HG03095 (cell line): ENCODE data around the gene ST3GAL3.

ENCODE experiments used
- ATAC-seq: cut with Tn5 transposase; IDR thresholded peaks from one replicate; pipeline ENCODE4 v1.9.1; 2021; ENCODE audit warnings: moderate library complexity; ENCODE audit not compliant: unreplicated experiment

The ST3GAL3 gene

DNA sequence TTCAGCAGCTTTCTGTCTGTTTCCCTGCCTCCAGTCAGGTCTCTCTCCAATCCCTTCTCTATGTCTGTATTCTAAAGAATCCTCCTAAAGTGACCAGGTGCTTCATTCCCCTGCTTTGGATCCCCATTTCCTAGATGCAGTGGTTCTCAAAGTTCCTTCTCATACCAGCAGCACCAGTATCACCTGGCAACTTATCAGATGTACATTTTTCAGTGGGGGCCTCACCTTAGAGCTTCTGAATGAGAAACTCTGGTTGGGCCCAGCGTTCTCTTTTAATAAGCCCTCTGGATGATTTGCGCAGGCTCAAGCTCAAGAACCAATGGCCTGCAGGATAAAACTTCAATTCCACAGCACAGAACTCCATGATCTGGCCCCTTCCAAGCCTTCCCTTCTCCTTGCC lies 200.9 kb downstream of the ST3GAL3 start:
- no peak for ATAC-seq

DNA sequence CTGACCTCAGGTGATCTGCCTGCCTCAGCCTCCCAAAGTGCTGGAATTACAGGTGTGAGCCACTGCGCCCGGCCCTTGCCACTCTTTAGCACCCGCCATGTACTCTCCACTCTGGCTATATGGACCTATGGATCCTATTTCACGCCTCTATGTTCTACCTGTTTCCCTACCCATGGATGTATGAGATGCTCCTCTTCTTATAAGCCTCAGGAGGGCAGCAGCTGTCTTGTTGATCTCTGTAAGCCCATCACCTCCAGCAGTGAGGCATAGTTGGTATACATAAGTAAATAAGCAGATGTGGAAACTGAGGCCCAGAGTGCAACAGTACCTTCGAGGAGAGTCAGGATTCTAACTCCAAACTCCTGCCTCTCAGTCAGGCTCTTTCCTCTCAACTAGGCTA lies 201.5 kb downstream of the ST3GAL3 start:
- no peak for ATAC-seq

DNA sequence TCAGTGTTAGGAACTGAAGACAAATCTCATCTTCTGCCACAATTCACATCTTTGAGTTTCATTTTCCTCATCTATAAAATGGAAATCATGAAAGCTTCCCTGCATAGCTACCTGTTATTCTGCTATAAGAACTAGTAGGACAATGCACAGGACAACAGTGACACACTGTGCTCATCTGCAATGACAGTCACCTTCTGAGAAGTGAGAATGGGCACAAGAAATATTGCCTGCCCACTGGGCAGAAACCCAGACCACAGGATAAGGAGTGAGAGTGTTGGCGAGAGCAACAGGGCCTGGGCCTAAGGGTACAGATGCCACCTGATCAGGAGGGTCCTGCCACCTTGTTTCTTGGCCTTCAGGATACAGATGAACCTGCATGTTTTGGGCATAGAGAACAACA lies 203.0 kb downstream of the ST3GAL3 start:
- no peak for ATAC-seq

DNA sequence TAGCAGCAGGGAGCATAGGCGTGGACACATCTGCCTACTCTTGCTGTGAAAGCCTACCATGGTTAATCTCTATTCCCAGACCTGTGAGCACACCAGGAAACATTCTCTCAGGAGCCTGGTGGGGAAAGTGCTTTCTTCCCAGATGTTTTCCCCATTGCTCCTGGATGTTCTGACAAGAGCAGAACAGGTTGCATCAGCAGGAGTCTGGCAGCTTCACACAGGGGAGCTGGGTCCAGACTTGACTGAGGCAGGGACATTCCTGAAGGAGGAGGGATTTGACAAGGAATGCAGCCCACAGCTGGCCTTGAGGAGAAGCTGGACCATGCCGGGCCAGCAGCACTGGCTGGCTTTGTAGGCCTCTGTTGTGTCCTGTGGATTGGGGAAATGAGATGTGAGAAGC lies 205.3 kb downstream of the ST3GAL3 start:
- ATAC-seq: no peak

DNA sequence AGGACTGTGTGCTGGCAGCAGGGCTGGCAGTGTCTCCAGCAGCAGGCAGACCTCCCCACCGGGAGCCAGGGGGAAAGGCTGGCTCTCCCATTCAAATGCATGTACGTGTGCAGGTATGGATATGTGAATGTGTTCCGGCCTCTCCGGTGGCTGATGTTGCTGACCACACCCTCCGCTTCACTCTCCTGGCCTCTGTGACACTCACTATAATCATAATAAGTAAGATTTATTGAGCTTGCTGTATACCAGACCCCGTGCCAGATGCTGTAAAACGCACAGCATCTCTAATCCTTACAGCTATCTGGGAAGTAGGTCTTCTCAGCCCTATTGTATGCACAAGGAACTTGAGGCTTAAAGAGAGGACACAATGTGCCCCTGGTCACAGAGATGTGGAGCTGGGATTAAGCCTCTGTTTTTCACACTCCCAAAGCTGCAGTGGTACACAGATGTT lies 205.7 kb downstream of the ST3GAL3 start:
- no peak for ATAC-seq

DNA sequence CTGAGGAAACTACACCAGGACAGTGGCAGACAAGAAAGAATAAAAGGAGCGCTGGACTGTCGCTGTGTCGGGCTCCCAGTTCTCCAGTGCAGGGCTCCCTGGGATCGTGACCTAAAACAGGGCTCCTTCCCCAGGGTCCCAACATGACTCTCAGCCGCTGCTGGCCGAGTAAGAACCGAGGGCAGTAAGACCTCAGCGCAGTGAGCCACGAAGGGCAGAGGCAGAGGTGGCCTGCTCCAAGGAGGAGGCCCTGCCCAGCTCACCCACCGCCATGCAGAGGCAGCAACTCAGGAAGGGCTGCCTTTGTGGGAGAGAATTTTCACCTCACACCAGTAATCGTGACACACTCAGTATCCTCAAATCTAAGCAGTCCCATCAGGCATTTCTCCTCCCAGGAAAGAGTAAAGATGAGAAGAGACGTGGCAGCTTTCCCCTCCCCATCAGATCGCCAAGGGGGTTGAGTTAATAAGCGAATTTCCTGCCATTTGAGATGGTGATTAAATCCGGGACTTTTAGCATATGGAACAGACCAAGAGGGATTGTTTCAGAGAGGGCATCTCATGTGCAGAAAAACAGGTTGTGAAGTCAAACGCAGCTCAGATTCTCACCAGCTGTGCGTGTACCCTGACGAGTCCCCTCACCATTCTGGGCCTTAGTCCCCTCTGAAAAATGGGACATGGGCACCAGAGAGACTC lies 206.5 kb downstream of the ST3GAL3 start:
- ATAC-seq: no peak

DNA sequence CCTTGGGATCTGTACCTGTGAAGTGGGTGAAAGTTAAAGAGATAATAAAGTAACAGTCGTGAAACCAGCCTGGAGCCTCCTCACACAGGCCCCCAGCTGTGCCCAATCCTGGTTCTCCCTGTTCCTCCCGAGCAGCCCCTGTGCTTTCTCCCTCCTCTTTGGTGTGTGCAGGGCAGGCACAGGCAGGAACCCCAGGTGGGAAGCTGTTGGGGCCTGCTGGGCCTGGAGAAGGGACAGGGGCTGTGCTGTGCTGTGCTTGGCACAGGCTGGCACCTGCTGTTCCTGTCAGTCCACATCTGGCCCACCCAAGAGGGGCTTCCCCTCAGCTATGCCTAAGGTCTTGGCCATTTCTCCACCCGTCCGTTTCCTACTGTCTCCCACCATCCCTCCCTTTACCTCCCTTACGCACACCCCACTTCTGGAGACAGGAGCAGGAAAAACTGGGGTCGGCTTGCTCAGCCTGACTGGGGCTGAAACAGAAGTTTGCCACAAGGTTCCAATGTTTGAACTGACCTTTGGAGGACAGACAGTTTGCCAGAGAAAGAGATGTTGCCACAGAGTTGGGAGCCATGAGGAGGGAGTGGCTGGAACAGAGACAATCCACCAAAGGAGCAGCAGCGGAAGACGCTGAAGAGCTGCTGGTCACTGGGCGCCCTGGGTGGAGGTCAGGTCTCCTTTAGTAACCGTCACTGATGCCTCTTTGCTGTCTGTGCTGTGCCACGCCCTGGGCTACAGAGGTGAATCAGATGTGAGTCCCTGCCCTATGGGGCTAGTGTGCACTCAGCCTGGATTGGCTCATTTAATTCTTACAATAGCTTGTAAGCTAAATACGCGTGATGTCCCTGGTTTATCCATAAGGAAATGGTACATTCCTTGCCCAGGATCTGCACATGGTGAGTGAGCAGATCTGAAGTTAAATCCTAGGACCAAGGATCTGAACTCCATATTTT lies 207.5 kb downstream of the ST3GAL3 start:
- no peak for ATAC-seq

DNA sequence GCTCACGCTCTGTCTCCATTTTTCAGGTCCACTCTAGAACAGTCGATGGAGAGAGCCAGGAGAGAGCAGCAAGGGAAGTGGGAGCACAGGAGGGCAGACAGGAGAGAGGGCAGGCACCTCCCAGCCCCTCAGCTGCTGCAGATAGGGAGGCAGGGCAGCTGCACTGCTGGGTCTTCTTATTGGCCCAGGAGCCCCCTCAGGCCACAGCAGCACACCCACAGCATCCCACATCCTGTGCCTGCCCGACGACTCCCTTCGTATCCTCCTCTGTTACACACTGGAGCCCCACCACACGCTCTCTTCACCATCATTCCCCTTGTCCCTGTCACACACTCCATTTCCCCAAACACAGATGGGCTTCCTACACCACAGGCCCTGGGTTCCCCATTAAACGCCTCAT lies 212.6 kb downstream of the ST3GAL3 start:
- ATAC-seq: no peak

DNA sequence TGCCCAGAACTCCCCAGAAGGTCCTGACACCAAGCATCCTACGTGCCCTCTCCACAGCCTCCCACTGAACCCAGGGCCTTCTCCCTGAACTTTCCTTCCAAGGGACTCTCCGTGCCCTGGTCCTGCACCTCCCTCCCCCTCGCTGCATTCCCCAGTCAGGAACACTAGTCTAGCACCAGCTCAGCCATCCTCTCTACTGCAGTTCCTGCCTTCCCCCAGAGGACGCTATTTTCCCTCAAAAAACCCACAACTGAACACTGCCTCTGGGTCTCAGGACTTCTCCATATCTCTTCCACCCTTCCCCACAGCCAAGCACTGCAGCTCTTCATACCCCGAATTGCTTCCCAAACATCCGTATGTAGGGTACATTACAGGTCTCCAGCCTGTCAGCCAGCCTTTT lies 213.7 kb downstream of the ST3GAL3 start:
- ATAC-seq: no peak

DNA sequence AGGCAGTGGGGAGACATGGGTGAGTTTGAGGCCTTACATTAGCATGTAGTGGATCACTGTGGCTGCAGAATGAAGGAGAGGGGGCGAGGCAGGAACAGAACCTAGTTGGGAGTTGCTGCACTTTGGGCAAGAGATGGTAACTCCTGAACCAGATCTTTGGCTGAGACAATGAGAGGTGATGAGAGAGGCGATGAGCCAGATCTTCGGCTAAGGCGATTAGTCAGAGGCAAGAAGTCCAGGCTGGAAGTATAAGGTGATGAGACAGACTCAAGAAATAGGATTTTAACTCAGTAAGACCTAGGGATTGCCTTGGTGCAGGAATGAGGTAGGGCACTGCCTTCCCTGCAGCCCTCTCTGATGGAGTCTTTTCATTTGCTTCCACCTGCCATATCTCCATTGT lies 217.2 kb downstream of the ST3GAL3 start:
- ATAC-seq: no peak

DNA sequence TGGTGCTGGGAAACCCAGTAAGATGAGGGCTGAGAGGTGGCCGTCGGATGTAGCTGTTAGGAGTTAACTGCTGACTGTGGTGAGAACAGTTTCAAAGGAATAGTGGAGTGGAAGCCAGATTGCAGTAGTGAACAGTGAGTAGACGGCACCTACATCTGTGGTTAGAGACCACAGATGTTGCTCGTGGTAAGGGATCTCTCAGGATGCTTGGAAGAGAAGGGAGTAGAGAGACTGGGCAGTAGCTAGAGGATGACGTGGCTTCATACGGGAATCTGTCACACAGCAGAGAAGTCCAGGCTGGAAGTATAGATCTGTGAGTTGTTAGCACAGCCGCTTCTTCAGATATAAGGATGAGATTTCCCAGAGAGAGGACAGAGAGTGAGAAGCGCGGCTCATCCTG lies 218.5 kb downstream of the ST3GAL3 start:
- ATAC-seq: no peak

DNA sequence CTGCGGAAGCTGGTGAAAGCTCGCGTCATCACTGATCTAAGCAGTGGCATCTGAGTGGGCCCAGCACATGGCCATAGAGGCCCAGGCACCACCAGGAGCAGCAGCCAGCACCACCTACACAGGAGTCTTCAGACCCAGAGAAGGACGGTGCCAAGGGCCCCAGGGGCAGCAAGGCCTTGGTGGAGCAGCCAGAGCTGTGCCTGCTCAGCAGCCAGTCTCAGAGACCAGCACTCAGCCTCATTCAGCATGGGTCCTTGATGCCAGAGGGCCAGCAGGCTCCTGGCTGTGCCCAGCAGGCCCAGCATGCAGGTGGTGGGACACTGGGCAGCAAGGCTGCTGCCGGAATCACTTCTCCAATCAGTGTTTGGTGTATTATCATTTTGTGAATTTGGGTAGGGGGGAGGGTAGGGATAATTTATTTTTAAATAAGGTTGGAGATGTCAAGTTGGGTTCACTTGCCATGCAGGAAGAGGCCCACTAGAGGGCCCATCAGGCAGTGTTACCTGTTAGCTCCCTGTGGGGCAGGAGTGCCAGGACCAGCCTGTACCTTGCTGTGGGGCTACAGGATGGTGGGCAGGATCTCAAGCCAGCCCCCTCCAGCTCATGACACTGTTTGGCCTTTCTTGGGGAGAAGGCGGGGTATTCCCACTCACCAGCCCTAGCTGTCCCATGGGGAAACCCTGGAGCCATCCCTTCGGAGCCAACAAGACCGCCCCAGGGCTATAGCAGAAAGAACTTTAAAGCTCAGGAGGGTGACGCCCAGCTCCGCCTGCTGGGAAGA lies 223.0 kb downstream of the ST3GAL3 start:
- ATAC-seq: no peak

DNA sequence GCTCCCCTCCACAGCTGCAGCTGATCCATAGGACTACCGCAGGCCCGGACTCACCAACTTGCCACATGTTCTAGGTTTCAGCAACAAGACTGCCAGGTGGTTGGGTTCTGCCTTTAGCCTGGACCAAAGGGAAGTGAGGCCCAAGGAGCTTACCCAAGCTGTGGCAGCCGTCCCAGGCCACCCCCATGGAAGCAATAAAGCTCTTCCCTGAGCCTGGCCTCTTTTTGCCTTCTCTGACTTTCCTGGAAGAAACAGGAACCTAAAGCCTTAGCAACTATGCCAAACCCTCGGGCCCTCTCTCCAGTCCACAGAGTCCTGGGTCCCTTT lies 223.6 kb downstream of the ST3GAL3 start:
- no peak for ATAC-seq

DNA sequence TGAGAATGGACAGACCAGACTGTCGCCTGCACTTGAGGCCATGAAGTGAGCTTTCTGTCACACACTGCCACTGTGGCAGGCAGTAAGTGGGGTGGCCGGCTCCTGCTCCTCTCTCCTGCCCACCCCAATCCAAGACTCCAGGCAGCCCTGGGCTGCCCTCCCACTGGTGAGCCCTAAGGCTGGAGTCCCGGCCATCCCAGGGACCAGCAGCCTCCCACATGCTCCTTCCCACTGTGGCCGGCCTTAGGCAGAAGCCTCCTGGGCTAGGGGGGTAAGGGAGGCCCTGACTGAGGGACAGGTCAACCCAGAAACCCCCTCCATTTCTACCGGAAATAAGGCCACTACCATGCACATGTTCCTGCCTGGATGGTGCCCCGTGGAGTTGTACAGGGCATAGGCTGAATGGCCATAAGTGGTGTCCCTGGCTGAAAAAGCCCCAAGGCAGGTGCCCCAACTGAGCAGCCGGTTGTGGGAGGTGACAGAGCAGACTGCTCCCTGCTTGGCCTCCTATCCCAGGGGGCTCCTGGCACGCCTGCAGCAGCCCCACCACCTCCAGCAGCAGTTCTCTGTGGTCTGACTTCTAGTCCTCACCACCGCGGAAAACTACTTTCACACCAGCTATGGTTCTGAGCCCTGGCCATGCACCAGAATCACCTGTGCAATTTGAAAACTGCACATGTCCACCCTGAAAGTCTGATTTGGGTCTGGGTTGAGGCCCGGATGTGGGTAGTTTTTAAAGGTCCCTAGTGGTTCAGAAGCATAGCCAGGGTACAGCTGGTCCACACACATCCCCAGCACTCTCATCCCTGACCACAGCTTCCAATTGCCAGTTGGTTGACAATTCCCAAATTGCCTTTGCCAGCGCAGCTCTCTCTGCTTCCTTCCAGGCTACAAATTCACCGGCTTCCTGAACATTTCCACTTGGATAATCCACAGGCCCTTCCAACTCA lies 224.7 kb downstream of the ST3GAL3 start:
- no peak for ATAC-seq

DNA sequence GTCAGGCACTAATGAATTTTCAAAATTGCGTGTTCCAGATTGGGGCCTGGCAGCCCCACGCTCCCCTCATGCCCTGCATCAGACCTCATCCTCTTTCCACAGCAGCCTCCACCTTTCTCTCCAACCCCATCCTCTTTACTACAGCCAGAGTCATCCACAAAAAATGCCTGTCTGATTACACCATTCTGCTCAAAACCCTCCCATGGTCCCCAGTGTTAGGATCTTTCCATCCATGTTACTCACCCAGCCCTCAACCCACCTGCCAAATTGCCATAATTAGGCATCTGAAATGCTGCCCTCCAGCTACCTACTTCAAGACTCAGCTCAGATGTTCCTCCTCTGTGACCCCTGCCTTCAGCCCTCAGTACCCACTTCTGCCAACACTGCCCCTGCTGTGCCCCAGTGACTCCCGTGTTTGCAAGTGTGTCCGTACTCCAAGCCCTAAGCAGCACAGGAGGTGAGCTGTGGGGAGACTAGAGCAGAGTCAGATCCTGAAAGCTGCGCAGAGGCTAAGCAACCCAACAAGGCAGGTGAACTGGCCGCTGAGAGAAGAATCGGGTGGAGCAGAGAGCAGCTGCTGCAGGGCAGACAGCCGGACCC lies 225.6 kb downstream of the ST3GAL3 start:
- ATAC-seq: no peak

DNA sequence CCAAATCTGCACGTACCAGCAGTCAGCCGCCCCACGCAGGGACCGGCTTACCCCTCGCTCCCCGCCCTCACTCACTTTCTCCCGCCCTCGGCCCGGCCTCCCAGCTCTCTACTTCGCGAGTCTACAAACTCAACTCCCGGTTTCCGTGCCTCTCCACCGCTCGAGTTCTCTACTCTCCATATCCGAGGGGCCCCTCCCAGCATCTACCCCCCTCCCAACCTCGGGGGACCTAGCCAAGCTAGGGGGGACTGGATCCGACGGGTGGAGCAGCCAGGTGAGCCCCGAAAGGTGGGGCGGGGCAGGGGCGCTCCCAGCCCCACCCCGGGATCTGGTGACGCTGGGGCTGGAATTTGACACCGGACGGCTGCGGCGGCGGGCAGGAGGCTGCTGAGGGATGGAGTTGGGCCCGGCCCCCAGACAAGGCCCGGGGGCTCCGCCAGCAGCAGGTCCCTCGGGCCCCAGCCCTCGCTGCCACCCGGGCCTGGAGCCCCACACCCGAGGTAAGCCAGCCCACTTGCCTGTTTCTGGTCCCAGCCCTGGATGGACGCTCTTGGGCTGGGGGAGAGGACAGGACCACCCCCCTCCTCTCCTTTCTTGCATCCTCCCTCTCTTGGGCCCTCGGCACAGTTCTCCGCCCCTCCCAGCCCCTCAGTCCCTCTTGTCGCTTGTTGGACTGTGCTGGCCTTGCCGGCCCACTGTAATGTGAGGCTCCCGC lies 226.2 kb downstream of the ST3GAL3 start, which contains the start of gene ARTN:
Gene ARTN, plus strand, starts transcription at position 416 of the 715 bp plus-strand sequence. CDS start 1,856 bp downstream, outside the sequence.
- no peak for ATAC-seq

DNA sequence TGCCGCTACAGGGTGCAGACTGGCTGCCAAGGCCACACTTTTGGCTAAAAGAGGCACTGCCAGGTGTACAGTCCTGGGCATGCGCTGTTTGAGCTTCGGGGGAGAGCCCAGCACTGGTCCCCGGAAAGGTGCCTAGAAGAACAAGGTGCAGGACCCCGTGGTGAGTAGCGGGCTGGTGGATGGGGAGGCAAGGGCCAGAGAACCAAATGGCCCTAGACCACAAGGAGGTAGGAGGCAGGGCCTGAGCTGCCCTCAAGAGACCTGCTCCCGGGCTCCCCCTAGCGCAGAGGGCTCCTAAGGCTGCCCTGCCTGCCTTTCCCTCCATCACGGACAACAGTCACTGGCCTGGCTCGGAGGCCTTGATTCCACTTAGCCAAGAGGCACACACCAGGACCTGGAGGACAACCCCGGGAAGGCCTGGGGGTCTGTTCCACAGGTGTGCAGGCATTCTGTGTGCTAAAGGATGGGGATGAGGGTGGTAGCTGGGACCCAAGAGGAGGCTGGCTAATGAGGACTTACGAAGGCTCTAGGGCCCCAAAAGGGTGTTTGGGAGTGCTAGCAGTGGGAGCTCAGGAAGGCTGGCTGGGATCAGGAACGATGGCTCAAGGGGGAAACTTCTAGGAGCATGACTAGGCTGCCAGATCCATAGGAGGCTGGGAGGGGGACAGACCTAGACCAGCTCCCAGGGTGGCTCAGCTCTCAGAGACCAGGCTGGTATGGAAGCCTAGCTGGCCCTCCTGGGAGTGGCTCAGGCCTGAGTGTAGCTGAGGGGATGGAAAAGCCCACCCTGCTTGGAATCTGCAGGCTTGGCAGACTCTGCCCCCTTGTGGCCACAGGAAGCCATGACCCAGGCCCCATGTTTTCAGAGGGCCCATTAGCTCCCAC lies 227.0 kb downstream of the ST3GAL3 start:
- ATAC-seq: no peak

DNA sequence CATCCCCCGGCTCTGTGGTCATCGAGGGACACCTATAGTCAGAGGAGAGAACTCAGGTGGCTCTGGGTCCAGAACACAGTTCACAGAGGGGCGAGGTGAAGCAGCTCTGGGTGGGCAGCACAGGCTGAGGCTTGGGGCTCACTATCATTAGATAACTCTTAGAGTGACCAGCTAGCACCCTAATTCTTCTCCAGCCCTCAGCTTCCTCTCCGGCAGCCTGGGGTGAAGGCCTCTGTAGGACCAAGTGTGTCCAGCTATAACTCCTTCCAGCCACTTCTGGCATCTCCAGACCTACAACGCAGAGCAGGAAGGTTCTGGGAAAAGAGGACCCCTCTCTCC lies 227.6 kb downstream of the ST3GAL3 start:
- no peak for ATAC-seq
